Transverse colon (tissue), 3 donors: ENCODE data around the gene CCNY.

ENCODE experiments used
- POLR2A ChIP-seq: fragments of 450-650 bp; IDR thresholded peaks from one replicate; pipeline ENCODE4 v1.6.1; 2016; ENCODE audit warnings: antibody characterized with exemption, mild to moderate bottlenecking, moderate library complexity
- TF ChIP-seq, protein P1 (sequence below), 5 experiments: fragments of 200-600 bp in 3 of 5; fragments of 450-650 bp in 2 of 5; sonication (generic) in 3 of 5; IDR thresholded peaks; 1 replicate in 2 of 5; 2 replicates in 3 of 5; pipeline ENCODE4 v1.5.1; 2016 to 2017; ENCODE audit warnings: antibody characterized with exemption in 5 of 5, inconsistent platforms in 3 of 5, mild to moderate bottlenecking in 2 of 5, moderate library complexity in 1 of 5

DNA sequence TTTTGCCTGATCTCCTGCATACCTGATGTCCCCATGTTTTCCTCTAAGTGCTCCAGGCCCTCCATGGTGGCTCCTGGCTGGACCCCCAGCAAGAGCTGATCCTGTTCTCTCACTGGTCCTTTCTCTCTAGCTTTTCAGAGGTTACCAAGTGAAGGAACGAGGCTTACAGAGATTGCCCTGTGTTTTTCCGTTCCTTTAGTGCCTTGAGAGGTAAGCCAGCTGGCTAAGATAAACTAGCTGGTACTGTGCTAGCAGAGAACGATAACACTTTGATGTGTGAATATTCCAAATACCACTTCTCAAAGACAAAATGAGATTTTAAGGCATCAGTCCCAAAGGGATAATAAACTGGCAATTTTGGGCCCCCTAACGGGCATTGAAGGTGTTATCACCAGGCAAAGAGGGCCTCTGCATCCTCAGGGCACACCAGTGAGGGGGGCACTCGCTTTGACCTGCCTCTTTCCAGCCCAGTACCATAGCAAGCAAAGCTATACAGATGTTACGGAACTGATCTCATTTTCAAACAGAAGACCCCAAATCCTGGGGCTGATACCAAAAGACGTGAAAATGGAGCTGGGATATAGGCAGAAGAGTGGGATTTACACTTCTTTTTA is 8.4 kb upstream of the CCNY start:
- TF ChIP-seq, protein P1, sequence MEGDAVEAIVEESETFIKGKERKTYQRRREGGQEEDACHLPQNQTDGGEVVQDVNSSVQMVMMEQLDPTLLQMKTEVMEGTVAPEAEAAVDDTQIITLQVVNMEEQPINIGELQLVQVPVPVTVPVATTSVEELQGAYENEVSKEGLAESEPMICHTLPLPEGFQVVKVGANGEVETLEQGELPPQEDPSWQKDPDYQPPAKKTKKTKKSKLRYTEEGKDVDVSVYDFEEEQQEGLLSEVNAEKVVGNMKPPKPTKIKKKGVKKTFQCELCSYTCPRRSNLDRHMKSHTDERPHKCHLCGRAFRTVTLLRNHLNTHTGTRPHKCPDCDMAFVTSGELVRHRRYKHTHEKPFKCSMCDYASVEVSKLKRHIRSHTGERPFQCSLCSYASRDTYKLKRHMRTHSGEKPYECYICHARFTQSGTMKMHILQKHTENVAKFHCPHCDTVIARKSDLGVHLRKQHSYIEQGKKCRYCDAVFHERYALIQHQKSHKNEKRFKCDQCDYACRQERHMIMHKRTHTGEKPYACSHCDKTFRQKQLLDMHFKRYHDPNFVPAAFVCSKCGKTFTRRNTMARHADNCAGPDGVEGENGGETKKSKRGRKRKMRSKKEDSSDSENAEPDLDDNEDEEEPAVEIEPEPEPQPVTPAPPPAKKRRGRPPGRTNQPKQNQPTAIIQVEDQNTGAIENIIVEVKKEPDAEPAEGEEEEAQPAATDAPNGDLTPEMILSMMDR (IDR thresholded peaks at IDR 0.05) = no peak
- TF ChIP-seq POLR2A = no peak
